Prostate gland (tissue), 2 donors: ENCODE results near the gene RBM19.

Source experiments
- POLR2A ChIP-seq: fragments of 450-650 bp; IDR thresholded peaks from one replicate; pipeline ENCODE4 v1.6.1; 2016; ENCODE audit warnings: antibody characterized with exemption, mild to moderate bottlenecking
- TF ChIP-seq, protein P1 (sequence below), 4 experiments: fragments of 200-600 bp in 2 of 4; fragments of 450-650 bp in 2 of 4; sonication (generic) in 2 of 4; IDR thresholded peaks; 1 replicate in 3 of 4; 2 replicates in 1 of 4; pipeline ENCODE4 v1.5.1; 2016 to 2019; ENCODE audit warnings: antibody characterized with exemption in 4 of 4, mild to moderate bottlenecking in 2 of 4, moderate library complexity in 2 of 4

DNA sequence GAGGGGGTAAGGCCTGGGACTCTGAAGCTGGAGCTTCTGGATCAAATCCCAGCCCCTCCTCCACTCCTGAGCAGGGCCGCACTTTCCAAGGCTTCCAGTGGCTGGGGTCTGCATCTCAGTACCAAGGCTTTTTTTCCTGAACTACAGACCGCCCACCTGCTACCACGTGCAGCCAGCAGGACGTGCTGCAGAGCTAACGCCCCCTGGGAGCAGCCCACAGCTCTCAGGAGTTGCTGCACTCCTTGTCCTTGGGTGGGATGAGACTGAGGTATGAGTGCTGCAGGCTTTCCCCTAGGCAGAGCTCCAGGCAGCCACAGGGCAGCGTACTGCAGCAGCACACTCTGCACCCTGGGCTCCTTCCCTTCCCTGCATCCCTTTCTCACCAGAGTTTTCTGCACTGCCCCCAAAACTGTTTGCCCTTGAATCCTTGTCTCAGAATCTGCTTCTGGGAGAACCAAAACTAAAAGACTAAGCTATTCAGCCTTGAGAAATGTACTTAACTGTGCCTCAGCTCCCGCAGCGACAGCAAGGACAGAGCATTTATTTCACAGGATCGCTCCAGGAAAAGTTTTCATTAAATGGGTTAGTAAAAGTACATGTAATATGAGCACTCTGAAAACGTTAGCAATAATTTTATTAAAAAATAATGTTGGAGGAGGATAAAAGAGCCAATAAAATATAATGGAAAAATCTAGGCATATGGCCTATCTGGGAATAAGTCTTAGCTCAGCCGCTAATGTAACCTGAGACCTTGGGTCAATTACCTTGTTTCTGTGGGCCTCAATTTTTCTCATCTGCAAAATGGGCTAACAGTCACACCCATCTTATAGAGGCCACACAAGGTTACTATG is 25.5 kb downstream of the RBM19 start:
- TF ChIP-seq, protein P1, sequence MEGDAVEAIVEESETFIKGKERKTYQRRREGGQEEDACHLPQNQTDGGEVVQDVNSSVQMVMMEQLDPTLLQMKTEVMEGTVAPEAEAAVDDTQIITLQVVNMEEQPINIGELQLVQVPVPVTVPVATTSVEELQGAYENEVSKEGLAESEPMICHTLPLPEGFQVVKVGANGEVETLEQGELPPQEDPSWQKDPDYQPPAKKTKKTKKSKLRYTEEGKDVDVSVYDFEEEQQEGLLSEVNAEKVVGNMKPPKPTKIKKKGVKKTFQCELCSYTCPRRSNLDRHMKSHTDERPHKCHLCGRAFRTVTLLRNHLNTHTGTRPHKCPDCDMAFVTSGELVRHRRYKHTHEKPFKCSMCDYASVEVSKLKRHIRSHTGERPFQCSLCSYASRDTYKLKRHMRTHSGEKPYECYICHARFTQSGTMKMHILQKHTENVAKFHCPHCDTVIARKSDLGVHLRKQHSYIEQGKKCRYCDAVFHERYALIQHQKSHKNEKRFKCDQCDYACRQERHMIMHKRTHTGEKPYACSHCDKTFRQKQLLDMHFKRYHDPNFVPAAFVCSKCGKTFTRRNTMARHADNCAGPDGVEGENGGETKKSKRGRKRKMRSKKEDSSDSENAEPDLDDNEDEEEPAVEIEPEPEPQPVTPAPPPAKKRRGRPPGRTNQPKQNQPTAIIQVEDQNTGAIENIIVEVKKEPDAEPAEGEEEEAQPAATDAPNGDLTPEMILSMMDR (IDR thresholded peaks at IDR 0.05): no peak
- no peak for TF ChIP-seq POLR2A
